ENCODE results near the gene SMIM13.

- TF ChIP-seq REST (IDR thresholded peaks at IDR 0.05; ENCODE audit: insufficient read depth in 1 of 2, low read depth in 2 of 2, low read length in 2 of 2) (no peak), POLR2AphosphoS5 (IDR thresholded peaks at IDR 0.05; ENCODE audit: low read depth, low read length) (no peak), TAF1 (IDR thresholded peaks at IDR 0.05; ENCODE audit: borderline replicate concordance, insufficient read depth, low read length) (no peak), SIN3A (IDR thresholded peaks at IDR 0.05; ENCODE audit: borderline replicate concordance, insufficient read depth, low read length) (no peak)
These were observed 45.7 kb downstream of the SMIM13 start for GRCh38 chr6:11139051-11139960.
